IPS-NIHi11 (cell line): ENCODE measurements around the gene ITGA5.

Experiments
- DNase-seq: peaks from one replicate; pipeline ENCODE4 v3.0.0; 2012; ENCODE audit warnings: mixed read lengths, low spot score

The ITGA5 gene

GRCh38 chr12:54430471-54431069 is 11.5 kb upstream of the ITGA5 start:
- no peak for DNase-seq

- DNase-seq = no peak
These were observed 10.0 kb upstream of the ITGA5 start for GRCh38 chr12:54429014-54429471.

- DNase-seq = peak; percentile 51
These were observed 9.3 kb upstream of the ITGA5 start for GRCh38 chr12:54428050-54429013.

- no peak for DNase-seq
These were observed 8.0 kb upstream of the ITGA5 start for GRCh38 chr12:54427106-54427505.

- no peak for DNase-seq
These were observed 7.6 kb upstream of the ITGA5 start for GRCh38 chr12:54426690-54427089.

- no peak for DNase-seq
These were observed 6.6 kb upstream of the ITGA5 start for GRCh38 chr12:54425702-54426101.

GRCh38 chr12:54424224-54424623 is 5.2 kb upstream of the ITGA5 start:
- no peak for DNase-seq

GRCh38 chr12:54423816-54424150 is 4.7 kb upstream of the ITGA5 start:
- DNase-seq = no peak

- DNase-seq = no peak
These were observed 2.8 kb upstream of the ITGA5 start for GRCh38 chr12:54421879-54422250.

GRCh38 chr12:54421175-54421878 is 2.3 kb upstream of the ITGA5 start:
- no peak for DNase-seq

- DNase-seq = no peak
These were observed 1.7 kb upstream of the ITGA5 start for GRCh38 chr12:54420766-54421144.

- DNase-seq = peak; percentile 73
These were observed 502 bp downstream of the ITGA5 start for GRCh38 chr12:54418441-54419087.

GRCh38 chr12:54417712-54418440 is 1.2 kb downstream of the ITGA5 start:
- DNase-seq = peak; percentile 62

- DNase-seq = no peak
These were observed 2.1 kb downstream of the ITGA5 start for GRCh38 chr12:54416687-54417603.

- DNase-seq = no peak
These were observed 3.7 kb downstream of the ITGA5 start for GRCh38 chr12:54415221-54415929.

- no peak for DNase-seq
These were observed 5.5 kb downstream of the ITGA5 start for GRCh38 chr12:54413284-54414190.

GRCh38 chr12:54412786-54413185 is 6.3 kb downstream of the ITGA5 start:
- DNase-seq = no peak

GRCh38 chr12:54412348-54412747 is 6.7 kb downstream of the ITGA5 start:
- DNase-seq = no peak
